Tibial nerve (tissue), 4 donors: ENCODE results near the gene KIAA0319L. TPM values are rescaled to one million over a fixed set of nuclear protein-coding genes. Genes with fewer than 3 reads are reported as not detected.

Experiments used
- DNase-seq, 2 donors: peaks; one replicate each; pipeline ENCODE4 v3.0.0-alpha.2; 2019; ENCODE audit warnings: low spot score in 2 of 2
- H3K27ac ChIP-seq, 4 donors: fragments of 200-600 bp; sonication (generic) in 3 of 4; one replicate each; pipeline ENCODE4 v1.5.1; 2017 to 2019; ENCODE audit warnings: mild to moderate bottlenecking in 1 of 4
- H3K27me3 ChIP-seq, 2 donors: fragments of 200-600 bp; sonication (generic) in 1 of 2; one replicate each; pipeline versions ENCODE4 v1.5.1 to v1.6.0; 2017 to 2019
- H3K36me3 ChIP-seq, 3 donors: fragments of 200-600 bp; sonication (generic); one replicate each; pipeline ENCODE4 v1.5.1; 2018 to 2019
- H3K4me1 ChIP-seq, 4 donors: fragments of 200-600 bp; sonication (generic) in 3 of 4; one replicate each; pipeline ENCODE4 v1.5.1; 2017 to 2019
- H3K4me3 ChIP-seq, 4 donors: fragments of 200-600 bp; sonication (generic) in 3 of 4; one replicate each; pipeline ENCODE4 v1.5.1; 2017 to 2019; ENCODE audit warnings: mild to moderate bottlenecking in 1 of 4, moderate library complexity in 1 of 4
- H3K9me3 ChIP-seq, 4 donors: fragments of 200-600 bp; sonication (generic) in 3 of 4; one replicate each; pipeline ENCODE4 v1.5.1; 2017 to 2019
- EP300 ChIP-seq, 2 donors: sonication (generic); formaldehyde crosslinking; IDR thresholded peaks; one replicate each; pipeline ENCODE4 v1.6.1; 2017; ENCODE audit warnings: antibody characterized with exemption in 2 of 2, mild to moderate bottlenecking in 1 of 2
- POLR2A ChIP-seq, 2 donors: fragments of 450-650 bp; IDR thresholded peaks; one replicate each; pipeline ENCODE4 v1.6.1; 2017; ENCODE audit warnings: antibody characterized with exemption in 2 of 2, mild to moderate bottlenecking in 2 of 2, moderate library complexity in 2 of 2
- WGBS, 2 donors: methylation state at CpG; one replicate each; pipeline ENCODE4 v1.1.5; 2018; 5-methylcytosine and 5-hydroxymethylcytosine counted together
- total RNA-seq, 4 donors: library from RNA; depleted of rRNA; stranded (reverse); fragments of >200 nt; gene quantifications; one replicate each; pipeline ENCODE4 v1.1.0, GENCODE V29; 2016
- TF ChIP-seq, protein P1 (sequence below), 5 experiments: fragments of 200-600 bp in 3 of 5; fragments of 450-650 bp in 2 of 5; sonication (generic) in 3 of 5; IDR thresholded peaks; one replicate each; pipeline ENCODE4 v1.5.1; 2016 to 2019; ENCODE audit warnings: antibody characterized with exemption in 5 of 5, mild to moderate bottlenecking in 3 of 5, moderate library complexity in 2 of 5

KIAA0319L gene
- total RNA-seq, 4 donors from 2014 or later = 57.0 to 115 (median 70.7) TPM

DNA sequence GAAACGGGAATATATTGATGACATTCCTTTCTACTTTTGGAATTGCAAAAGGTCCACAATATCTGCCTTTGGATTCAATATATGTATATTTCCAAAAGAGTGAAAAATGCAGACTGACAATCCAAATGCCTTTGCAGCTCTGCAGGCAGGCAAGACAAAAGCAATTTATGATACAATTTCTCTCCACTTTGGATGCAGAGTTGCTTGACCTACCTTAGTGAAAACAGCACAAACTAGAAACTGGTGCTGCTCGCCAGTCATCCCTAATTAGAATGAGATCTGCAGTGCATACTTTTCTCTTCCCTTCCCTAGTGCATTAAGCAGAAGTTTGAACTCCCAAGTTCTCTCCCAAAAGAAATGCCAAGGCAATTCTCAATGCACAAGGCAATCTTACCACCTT is 56.8 kb downstream of the KIAA0319L start:
- no peak for DNase-seq
- 41 to 61% methylated on average over 2 of the region's 2 CpGs for WGBS, 2 donors
- peaks cover 0 to 44% (median 10%) of the 10 kb centered on the region in 4 donors for H3K4me1 ChIP-seq
- peak overlapping the region in 1 of 4 donors; percentile 14 for H3K27ac ChIP-seq
- H3K9me3 ChIP-seq = no peaks in the 10 kb centered on the region
- TF ChIP-seq, protein P1, sequence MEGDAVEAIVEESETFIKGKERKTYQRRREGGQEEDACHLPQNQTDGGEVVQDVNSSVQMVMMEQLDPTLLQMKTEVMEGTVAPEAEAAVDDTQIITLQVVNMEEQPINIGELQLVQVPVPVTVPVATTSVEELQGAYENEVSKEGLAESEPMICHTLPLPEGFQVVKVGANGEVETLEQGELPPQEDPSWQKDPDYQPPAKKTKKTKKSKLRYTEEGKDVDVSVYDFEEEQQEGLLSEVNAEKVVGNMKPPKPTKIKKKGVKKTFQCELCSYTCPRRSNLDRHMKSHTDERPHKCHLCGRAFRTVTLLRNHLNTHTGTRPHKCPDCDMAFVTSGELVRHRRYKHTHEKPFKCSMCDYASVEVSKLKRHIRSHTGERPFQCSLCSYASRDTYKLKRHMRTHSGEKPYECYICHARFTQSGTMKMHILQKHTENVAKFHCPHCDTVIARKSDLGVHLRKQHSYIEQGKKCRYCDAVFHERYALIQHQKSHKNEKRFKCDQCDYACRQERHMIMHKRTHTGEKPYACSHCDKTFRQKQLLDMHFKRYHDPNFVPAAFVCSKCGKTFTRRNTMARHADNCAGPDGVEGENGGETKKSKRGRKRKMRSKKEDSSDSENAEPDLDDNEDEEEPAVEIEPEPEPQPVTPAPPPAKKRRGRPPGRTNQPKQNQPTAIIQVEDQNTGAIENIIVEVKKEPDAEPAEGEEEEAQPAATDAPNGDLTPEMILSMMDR (IDR thresholded peaks at IDR 0.05) = no peak
- TF ChIP-seq POLR2A (IDR thresholded peaks at IDR 0.05) (no peak), EP300 (IDR thresholded peaks at IDR 0.05) (no peak)
- H3K36me3 ChIP-seq = peaks cover 0 to 2% (median 0%) of the 10 kb centered on the region in 3 donors
- H3K4me3 ChIP-seq = no peak overlapping the region
- H3K27me3 ChIP-seq = no peaks in the 10 kb centered on the region

DNA sequence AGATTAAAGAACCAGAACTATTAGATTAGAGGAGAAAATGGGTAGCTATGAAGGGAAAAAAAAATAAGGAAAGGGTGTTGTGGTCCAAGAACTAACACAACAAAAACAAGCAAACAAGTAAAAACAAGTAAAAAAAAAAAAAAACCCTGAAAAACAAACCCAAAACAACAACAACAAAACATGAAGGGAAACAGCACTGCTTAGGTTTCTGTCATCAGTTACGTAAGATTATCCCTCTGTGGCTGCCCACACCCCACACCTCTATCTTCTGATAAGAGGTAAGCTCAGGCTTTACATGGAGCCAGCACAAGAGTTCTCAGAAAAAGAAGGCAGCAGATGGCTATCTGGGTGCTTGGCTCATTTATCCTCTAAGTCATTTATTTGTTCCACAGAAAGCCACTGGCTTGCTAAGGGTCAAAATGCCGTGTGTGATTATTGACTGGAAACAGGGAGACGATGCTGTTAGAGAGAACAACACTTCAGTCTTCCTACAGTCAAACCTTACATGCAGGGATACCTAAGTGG is 57.5 kb downstream of the KIAA0319L start:
- Histone ChIP-seq H3K9me3 (no peaks in the 10 kb centered on the region), H3K27me3 (no peaks in the 10 kb centered on the region), H3K4me1 (peaks cover 0 to 39% (median 9%) of the 10 kb centered on the region in 4 donors), H3K4me3 (no peak overlapping the region), H3K36me3 (peaks cover 0 to 5% (median 0%) of the 10 kb centered on the region in 3 donors), H3K27ac (peak overlapping the region in 1 of 4 donors; percentile 82)
- TF ChIP-seq POLR2A (IDR thresholded peaks at IDR 0.05) = no peak
- TF ChIP-seq, protein P1 (IDR thresholded peaks at IDR 0.05) = no peak
- no peak for TF ChIP-seq EP300 (IDR thresholded peaks at IDR 0.05)
- WGBS, 2 donors = 38 to 42% methylated on average over 3 of the region's 3 CpGs
- DNase-seq = no peak

DNA sequence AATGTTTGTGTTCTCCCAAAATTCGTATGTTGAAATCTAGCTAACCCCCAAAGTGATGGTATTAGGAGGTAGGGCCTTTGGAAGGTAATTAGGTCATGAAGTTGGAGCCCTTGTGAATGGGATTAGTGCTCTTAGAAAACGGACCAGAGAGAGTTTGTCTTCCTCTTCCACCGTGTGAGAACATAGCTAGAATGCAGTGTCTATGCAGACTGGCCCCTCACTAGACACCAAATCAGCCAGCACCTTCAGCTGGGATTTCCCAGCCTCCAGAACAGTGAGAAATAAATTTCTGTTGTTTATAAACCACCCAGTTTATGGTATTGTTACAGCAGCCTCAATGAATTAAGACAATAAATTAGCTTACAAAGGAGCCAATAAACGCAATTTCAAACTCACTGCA is 58.0 kb downstream of the KIAA0319L start:
- TF ChIP-seq, protein P1 (IDR thresholded peaks at IDR 0.05) = no peak
- no peak for TF ChIP-seq POLR2A (IDR thresholded peaks at IDR 0.05)
- no peak for TF ChIP-seq EP300 (IDR thresholded peaks at IDR 0.05)
- H3K9me3 ChIP-seq = no peaks in the 10 kb centered on the region
- peaks cover 0 to 36% (median 9%) of the 10 kb centered on the region in 4 donors for H3K4me1 ChIP-seq
- H3K27ac ChIP-seq = peak overlapping the region in 1 of 4 donors; percentile 82
- WGBS, 2 donors = 84% methylated on average over 4 of the region's 4 CpGs
- no peak overlapping the region for H3K4me3 ChIP-seq
- H3K36me3 ChIP-seq = peaks cover 0 to 9% (median 0%) of the 10 kb centered on the region in 3 donors
- H3K27me3 ChIP-seq = no peaks in the 10 kb centered on the region
- DNase-seq = no peak

DNA sequence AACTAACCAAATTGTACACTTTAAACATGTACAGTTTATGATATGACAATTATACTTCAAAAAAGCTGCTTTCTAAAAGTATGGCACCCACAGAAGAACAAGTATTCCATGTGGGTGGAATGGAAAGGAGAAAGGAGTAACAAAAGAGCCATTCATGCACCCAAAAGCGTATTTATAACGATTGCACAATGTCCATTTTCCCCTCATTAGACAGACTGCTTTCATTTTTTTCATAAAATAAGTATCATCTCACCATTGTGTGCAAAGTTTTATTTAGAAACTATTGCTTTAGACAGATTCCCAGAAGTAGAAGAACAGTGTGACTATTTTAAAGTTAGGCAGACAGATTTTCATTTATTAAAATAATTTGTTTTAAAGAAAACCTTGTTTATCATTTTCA is 59.6 kb downstream of the KIAA0319L start:
- H3K9me3 ChIP-seq = peaks cover 0 to 3% (median 0%) of the 10 kb centered on the region in 4 donors
- H3K4me1 ChIP-seq = peaks cover 0 to 28% (median 9%) of the 10 kb centered on the region in 4 donors
- no peak overlapping the region for H3K4me3 ChIP-seq
- 41% methylated on average over 2 of the region's 2 CpGs for WGBS, 2 donors
- no peak for DNase-seq
- H3K36me3 ChIP-seq = peaks cover 0 to 18% (median 0%) of the 10 kb centered on the region in 3 donors
- peak overlapping the region; percentile 21 to 82 (median 54) for H3K27ac ChIP-seq
- H3K27me3 ChIP-seq = no peaks in the 10 kb centered on the region
- TF ChIP-seq EP300 (IDR thresholded peaks at IDR 0.05) (peak; percentile 30 to 32), POLR2A (IDR thresholded peaks at IDR 0.05) (no peak)
- TF ChIP-seq, protein P1 (IDR thresholded peaks at IDR 0.05) = no peak

DNA sequence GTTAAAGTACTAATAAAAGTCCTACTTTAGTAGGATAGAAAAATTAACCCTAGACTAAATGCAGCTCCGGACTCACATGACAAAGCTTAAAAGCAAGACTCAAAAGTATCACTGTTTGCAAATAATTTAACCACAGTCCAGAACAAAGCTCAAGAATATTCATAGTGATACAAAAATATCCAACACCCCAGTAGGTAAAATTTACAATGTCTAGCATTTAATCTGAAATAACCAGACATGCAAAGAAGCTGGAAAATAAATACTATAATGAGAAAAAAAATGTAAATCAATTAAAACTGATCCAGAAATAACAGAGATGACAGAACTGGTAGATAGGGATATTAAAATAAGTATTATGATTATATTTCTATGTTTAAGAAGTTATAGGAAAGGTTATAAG is 67.0 kb downstream of the KIAA0319L start:
- no peak for DNase-seq
- Histone ChIP-seq H3K9me3 (peaks cover 0 to 3% (median 0%) of the 10 kb centered on the region in 4 donors), H3K36me3 (peaks cover 0 to 19% (median 0%) of the 10 kb centered on the region in 3 donors), H3K27me3 (no peaks in the 10 kb centered on the region), H3K4me3 (no peak overlapping the region), H3K4me1 (peaks cover 0 to 8% (median 0%) of the 10 kb centered on the region in 4 donors), H3K27ac (no peak overlapping the region)
- WGBS, 2 donors = 97 to 100% methylated on average over 1 of the region's 1 CpG
- TF ChIP-seq, protein P1 (IDR thresholded peaks at IDR 0.05) = no peak
- no peak for TF ChIP-seq EP300 (IDR thresholded peaks at IDR 0.05)
- no peak for TF ChIP-seq POLR2A (IDR thresholded peaks at IDR 0.05)
